Stimulated activated CD4-positive, alpha-beta T cell treated with anti-CD3 and anti-CD28 coated beads, TNF-alpha, amount 100 ng/mL, for 1 hour (primary cell): ENCODE measurements around the gene MRPL14.

ENCODE experiments used
- DNase-seq, 3 donors: peaks; one replicate each; pipeline ENCODE4 v3.0.0-alpha.2; 2020; ENCODE audit warnings: low read depth in 3 of 3, low spot score in 1 of 3

Gene MRPL14

GRCh38 chr6:44067173-44068139 is 59.8 kb downstream of the MRPL14 start:
- no peak for DNase-seq

GRCh38 chr6:44066394-44067172 is 60.7 kb downstream of the MRPL14 start:
- DNase-seq = no peak

- no peak for DNase-seq
These were observed 61.7 kb downstream of the MRPL14 start for GRCh38 chr6:44065443-44066140.

DNA sequence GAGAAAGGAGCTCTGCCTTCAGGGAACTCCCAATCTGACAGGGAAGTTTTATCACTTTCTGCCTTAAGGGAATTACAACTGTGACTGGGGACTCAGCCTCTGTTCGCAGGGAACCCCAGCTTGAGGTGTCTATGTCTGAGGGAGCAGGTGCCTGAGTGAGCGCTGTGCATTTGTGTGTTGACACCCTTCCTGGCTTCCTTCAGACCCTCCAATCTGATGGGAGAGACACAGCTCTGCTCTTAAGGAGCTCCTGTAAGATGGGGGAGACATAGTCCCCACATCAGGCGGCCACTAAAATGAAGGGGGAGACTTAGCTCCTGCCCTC is 62.3 kb downstream of the MRPL14 start:
- DNase-seq = no peak

DNA sequence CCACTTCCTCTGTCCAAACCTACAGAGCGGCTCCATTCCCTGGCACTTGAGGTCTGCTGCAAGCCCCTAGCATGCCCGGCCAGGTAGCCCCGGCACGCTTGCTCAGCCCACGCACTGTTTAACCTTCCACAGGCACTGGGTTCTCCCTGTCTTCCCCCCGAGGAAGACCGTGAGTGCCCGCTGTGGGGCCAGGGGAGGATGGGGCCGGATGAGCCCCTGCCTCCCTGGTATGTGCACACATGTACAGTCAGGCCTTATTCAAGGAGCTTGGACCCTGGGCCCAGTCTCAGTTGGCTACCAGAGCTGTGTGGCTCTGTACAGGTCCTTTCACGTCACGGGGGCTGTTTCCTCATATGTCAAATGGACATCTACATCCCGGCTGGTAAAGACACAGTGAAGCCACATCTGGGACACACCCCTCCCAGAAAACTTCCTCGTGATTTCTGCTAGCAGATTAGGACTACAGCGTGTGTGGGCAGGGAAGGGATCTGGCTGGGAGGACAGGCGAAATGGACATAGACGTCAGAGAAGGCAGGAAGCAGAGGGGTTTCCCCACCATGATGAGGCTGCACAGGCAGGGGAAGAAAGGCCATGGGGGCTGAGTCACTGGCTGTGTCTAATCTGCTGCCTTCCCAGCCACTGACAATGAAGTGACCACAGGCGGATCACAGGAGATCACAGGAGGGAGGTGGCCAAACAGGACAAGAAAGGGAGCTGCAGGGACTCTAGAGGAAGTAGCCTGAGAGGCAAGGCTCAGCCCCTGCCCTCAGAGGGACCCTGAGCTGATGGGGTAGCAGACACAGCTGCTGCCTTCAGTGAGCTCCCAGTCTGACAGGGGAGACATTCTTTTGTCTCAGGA is 62.9 kb downstream of the MRPL14 start:
- DNase-seq = no peak

- DNase-seq = no peak
These were observed 63.6 kb downstream of the MRPL14 start for GRCh38 chr6:44063561-44064059.
